Measurements from ENCODE around the gene MAGED2.

DNA sequence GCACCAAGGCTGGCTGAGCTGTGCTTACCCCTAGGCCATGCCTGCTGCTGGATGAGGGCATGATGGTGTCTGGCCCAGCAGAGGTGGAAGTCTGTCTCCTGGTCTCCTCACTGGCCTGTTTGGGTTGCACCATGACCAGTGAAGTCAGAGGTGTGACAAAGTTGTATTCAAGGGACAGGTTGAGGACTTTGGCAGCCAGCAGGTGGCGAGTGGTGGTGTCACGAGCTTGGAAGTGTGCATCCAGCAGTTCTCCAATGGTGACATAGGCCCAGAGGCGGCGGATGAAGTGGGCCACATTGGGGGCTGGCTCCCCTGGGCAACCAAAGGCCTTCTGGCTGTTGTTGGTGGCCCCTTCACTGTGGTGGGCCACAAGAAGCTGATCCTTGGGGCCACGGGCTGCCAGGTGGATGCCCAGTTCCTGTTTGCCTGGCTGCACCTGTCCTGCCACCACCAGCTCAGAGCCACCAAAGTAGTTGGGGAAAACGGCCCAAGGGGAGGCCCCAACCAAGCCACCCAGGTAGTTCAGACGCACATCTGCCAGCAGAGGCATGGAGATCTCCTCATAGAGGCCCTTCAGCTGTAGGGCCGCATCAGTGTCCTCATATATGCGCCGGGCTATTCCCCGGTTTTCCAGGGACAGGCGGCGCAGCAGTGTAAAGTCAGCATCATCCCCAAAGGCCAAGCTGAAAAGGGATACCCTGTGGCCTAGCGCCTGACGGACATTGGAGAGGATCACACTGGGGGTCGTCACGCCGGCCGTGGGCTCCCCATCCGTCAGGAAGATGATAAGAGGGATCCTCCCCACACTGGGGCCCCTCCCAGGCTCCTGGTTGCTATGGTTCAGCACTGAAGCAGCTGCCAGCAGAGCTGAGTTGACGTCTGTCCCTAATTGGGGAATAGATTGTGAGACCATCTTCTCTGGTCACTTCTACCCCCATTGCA is 49.2 kb upstream of the MAGED2 start:
- TF ChIP-seq POLR2AphosphoS5 (IDR thresholded peaks at IDR 0.05) (no peak), EP300 (IDR thresholded peaks at IDR 0.05; ENCODE audit: low read depth) (no peak), POLR2A (IDR thresholded peaks at IDR 0.05) (no peak)

Data from transverse colon (tissue), 3 donors.